Smooth muscle cell (in vitro differentiated cells): Measurements from ENCODE around the gene AAGAB. TPM values are rescaled to one million over a fixed set of nuclear protein-coding genes. Genes with fewer than 3 reads are reported as not detected.

Source experiments
- DNase-seq: peaks from one replicate; lab custom pipeline; 2025; ENCODE audit not compliant: unreplicated experiment; lab: John Stamatoyannopoulos, UW
- H2AFZ ChIP-seq: fragments of 200-600 bp; sonication (generic); 2 replicates; pipeline ENCODE4 v1.6.0; 2016; ENCODE audit warnings: antibody characterized with exemption, low read depth, mild to moderate bottlenecking
- H3F3A ChIP-seq: fragments of 200-600 bp; sonication (generic); 2 replicates; pipeline ENCODE4 v1.6.0; 2017; ENCODE audit warnings: antibody characterized with exemption, low read depth
- H3K27ac ChIP-seq: fragments of 200-600 bp; sonication (generic); 2 replicates; pipeline ENCODE4 v1.5.1; 2016; ENCODE audit warnings: low read depth, mild to moderate bottlenecking
- H3K27me3 ChIP-seq: fragments of 200-600 bp; sonication (generic); 2 replicates; pipeline ENCODE4 v1.6.1; 2016; ENCODE audit warnings: low read depth, mild to moderate bottlenecking
- H3K36me3 ChIP-seq: fragments of 200-600 bp; sonication (generic); 2 replicates; pipeline ENCODE4 v1.5.1; 2016; ENCODE audit warnings: low read depth
- H3K4me1 ChIP-seq: fragments of 200-600 bp; sonication (generic); 2 replicates; pipeline ENCODE4 v1.5.1; 2016; ENCODE audit warnings: low read depth
- H3K4me2 ChIP-seq: fragments of 200-600 bp; sonication (generic); 2 replicates; pipeline ENCODE4 v1.6.0; 2016; ENCODE audit warnings: mild to moderate bottlenecking
- H3K4me3 ChIP-seq: fragments of 200-600 bp; sonication (generic); 2 replicates; pipeline ENCODE4 v1.5.1; 2016; ENCODE audit warnings: mild to moderate bottlenecking
- H3K79me2 ChIP-seq: fragments of 200-600 bp; sonication (generic); 2 replicates; pipeline ENCODE4 v1.6.0; 2016; ENCODE audit warnings: low read depth, mild to moderate bottlenecking
- H3K9ac ChIP-seq: fragments of 200-600 bp; sonication (generic); 2 replicates; pipeline ENCODE4 v1.6.0; 2016; ENCODE audit warnings: low read depth
- H3K9me3 ChIP-seq: fragments of 200-600 bp; sonication (generic); replicated peaks from 2 replicates; pipeline ENCODE4 v1.5.1; 2016; ENCODE audit warnings: low read depth
- H4K20me1 ChIP-seq: fragments of 200-600 bp; sonication (generic); 2 replicates; pipeline ENCODE4 v1.6.0; 2016; ENCODE audit warnings: low read depth
- CTCF ChIP-seq: fragments of 200-600 bp; sonication (generic); IDR thresholded peaks from 2 replicates; pipeline ENCODE4 v1.5.1; 2017; ENCODE audit warnings: borderline replicate concordance, mild to moderate bottlenecking, antibody characterized with exemption; ENCODE audit not compliant: insufficient read depth, poor library complexity, severe bottlenecking
- WGBS: methylation state at CpG from one replicate; pipeline ENCODE4 v1.1.7; 2016; ENCODE audit warnings: low lambda C conversion rate; 5-methylcytosine and 5-hydroxymethylcytosine counted together
- polyA plus RNA-seq: library from polyadenylated mRNA; unstranded; fragments of >200 nt; fragmentation: Nextera tagmentation; extraction: Ambion mirVana; gene quantifications from 2 replicates; pipeline ENCODE4 v1.2.1, GENCODE V29; 2016
- total RNA-seq: library from RNA; depleted of rRNA; stranded (reverse); fragments of >200 nt; gene quantifications from 2 replicates; pipeline ENCODE4 v1.2.3, GENCODE V29; 2014

AAGAB gene
- total and polyA plus RNA-seq, 2 experiments from 2014 or later: 38.2 to 39.6 TPM

- peaks cover 11% of the 10 kb centered on the region for H3K4me1 ChIP-seq
- peaks cover 16% of the 10 kb centered on the region for H4K20me1 ChIP-seq
- peaks cover 28% of the 10 kb centered on the region for H3F3A ChIP-seq
- no peak overlapping the region for H3K27ac ChIP-seq
- H2AFZ ChIP-seq: no peak overlapping the region
- no peak overlapping the region for H3K4me2 ChIP-seq
- H3K36me3 ChIP-seq: no peaks in the 10 kb centered on the region
- TF ChIP-seq CTCF: no peak
- no peaks in the 10 kb centered on the region for H3K9me3 ChIP-seq
- H3K27me3 ChIP-seq: no peaks in the 10 kb centered on the region
- H3K9ac ChIP-seq: no peak overlapping the region
- H3K79me2 ChIP-seq: peaks cover 5% of the 10 kb centered on the region
- WGBS: 94% methylated on average over 8 of the region's 8 CpGs
- H3K4me3 ChIP-seq: no peak overlapping the region
- no peak for DNase-seq
These were observed 81.5 kb downstream of the AAGAB start for GRCh38 chr15:67173005-67173404.

GRCh38 chr15:67172172-67172571, 82.3 kb downstream of the AAGAB start:
- Histone ChIP-seq H3K27me3 (no peaks in the 10 kb centered on the region), H3K9me3 (no peaks in the 10 kb centered on the region), H3F3A (peaks cover 22% of the 10 kb centered on the region), H3K4me3 (no peak overlapping the region), H3K36me3 (no peaks in the 10 kb centered on the region), H2AFZ (no peak overlapping the region), H3K4me1 (peaks cover 11% of the 10 kb centered on the region), H4K20me1 (peaks cover 24% of the 10 kb centered on the region), H3K9ac (no peak overlapping the region), H3K27ac (no peak overlapping the region), H3K79me2 (peaks cover 5% of the 10 kb centered on the region), H3K4me2 (no peak overlapping the region)
- 95% methylated on average over 6 of the region's 6 CpGs for WGBS
- TF ChIP-seq CTCF: no peak
- no peak for DNase-seq

GRCh38 chr15:67171471-67171870, 83.0 kb downstream of the AAGAB start:
- H3K9ac ChIP-seq: no peak overlapping the region
- no peak overlapping the region for H3K4me3 ChIP-seq
- no peaks in the 10 kb centered on the region for H3K36me3 ChIP-seq
- TF ChIP-seq CTCF: no peak
- no peak overlapping the region for H3K4me2 ChIP-seq
- no peak for DNase-seq
- peaks cover 16% of the 10 kb centered on the region for H3F3A ChIP-seq
- H3K4me1 ChIP-seq: peaks cover 8% of the 10 kb centered on the region
- H3K27ac ChIP-seq: no peak overlapping the region
- no peaks in the 10 kb centered on the region for H3K27me3 ChIP-seq
- no peak overlapping the region for H2AFZ ChIP-seq
- H3K9me3 ChIP-seq: no peaks in the 10 kb centered on the region
- WGBS: 95% methylated on average over 4 of the region's 4 CpGs
- H3K79me2 ChIP-seq: peaks cover 9% of the 10 kb centered on the region
- peaks cover 24% of the 10 kb centered on the region for H4K20me1 ChIP-seq

- Histone ChIP-seq H3K79me2 (peaks cover 14% of the 10 kb centered on the region), H3K4me3 (no peak overlapping the region), H3K9ac (no peak overlapping the region), H3K36me3 (no peaks in the 10 kb centered on the region), H2AFZ (no peak overlapping the region), H3K4me2 (no peak overlapping the region), H4K20me1 (peaks cover 24% of the 10 kb centered on the region), H3K27ac (no peak overlapping the region), H3K9me3 (no peaks in the 10 kb centered on the region), H3F3A (peaks cover 6% of the 10 kb centered on the region), H3K4me1 (peaks cover 6% of the 10 kb centered on the region), H3K27me3 (no peaks in the 10 kb centered on the region)
- no peak for TF ChIP-seq CTCF
- no peak for DNase-seq
- 98% methylated on average over 12 of the region's 12 CpGs for WGBS
These were observed 84.1 kb downstream of the AAGAB start for GRCh38 chr15:67170143-67170925.
